GM13977 (cell line): ENCODE data around the gene CFAP61.

Experiments
- DNase-seq: peaks from one replicate; pipeline ENCODE4 v3.0.0; 2012; ENCODE audit warnings: low spot score
- CTCF ChIP-seq: IDR thresholded peaks from 2 replicates; pipeline ENCODE4 v1.5.1; 2012; ENCODE audit warnings: mild to moderate bottlenecking, control low read depth; ENCODE audit not compliant: insufficient read depth; ENCODE audit errors: extremely low read depth, missing control alignments
- in situ Hi-C: fragments of 300-500 bp; cut with MboI; formaldehyde crosslinking; loops from one replicate; pipeline ENCODE4 v1.12.0; 2022; ENCODE audit warnings: low sequenced_read_pairs, low pct_unique_long_range_greater_than_20kb, mixed read lengths, inconsistent platforms; ENCODE audit not compliant: unreplicated experiment

CFAP61 gene

GRCh38 chr20:20391115-20391514 is 338.8 kb downstream of the CFAP61 start:
- in situ Hi-C loops = no loop called here
- no peak for DNase-seq
- TF ChIP-seq CTCF = no peak

GRCh38 chr20:20391766-20392165 is 339.4 kb downstream of the CFAP61 start:
- DNase-seq = no peak
- in situ Hi-C loops = no loop called here

GRCh38 chr20:20393207-20394120 is 341.1 kb downstream of the CFAP61 start:
- TF ChIP-seq CTCF = no peak

More at GRCh38 chr20:20391766-20392165, 339.4 kb downstream of the CFAP61 start:
- no peak for TF ChIP-seq CTCF

GRCh38 chr20:20395087-20395486 is 342.8 kb downstream of the CFAP61 start:
- no peak for TF ChIP-seq CTCF
- in situ Hi-C loops = no loop called here
- DNase-seq = no peak

More at GRCh38 chr20:20393207-20394120, 341.1 kb downstream of the CFAP61 start:
- in situ Hi-C loops = no loop called here
- DNase-seq = no peak

GRCh38 chr20:20395903-20396568 is 343.7 kb downstream of the CFAP61 start:
- no peak for TF ChIP-seq CTCF
- no peak for DNase-seq
- in situ Hi-C loops = no loop called here

DNA sequence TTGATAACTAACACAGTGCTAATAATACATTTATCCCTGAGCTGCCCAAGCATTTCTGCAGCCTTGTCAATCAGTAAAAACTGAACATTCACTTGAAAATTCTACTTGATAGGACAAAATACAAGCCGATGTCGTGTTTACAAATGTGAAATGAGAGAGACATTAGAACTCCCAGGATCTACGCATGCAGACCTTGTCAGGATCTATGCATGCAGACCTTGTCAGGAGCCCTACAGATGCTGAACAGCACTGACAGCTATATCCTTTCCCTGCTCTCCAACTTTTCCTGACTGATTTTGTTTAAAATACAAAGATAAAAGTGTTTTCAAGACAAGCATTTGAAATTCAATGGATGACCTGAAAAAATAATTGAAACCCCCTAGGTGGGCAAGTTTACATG is 344.5 kb downstream of the CFAP61 start:
- in situ Hi-C loops = no loop called here
- no peak for TF ChIP-seq CTCF
- DNase-seq = no peak
